GM12878 (cell line): ENCODE measurements around the gene AP1M2. TPM values are rescaled to one million over a fixed set of nuclear protein-coding genes. Genes with fewer than 3 reads are reported as not detected.

Experiments used
- BCL11A ChIP-seq: IDR thresholded peaks from 2 replicates; pipeline ENCODE4 v1.6.1; 2011; ENCODE audit warnings: low read depth, low read length
- BCLAF1 ChIP-seq: fragments of 450-650 bp; IDR thresholded peaks from 2 replicates; pipeline ENCODE4 v1.6.1; 2017; ENCODE audit warnings: antibody characterized with exemption, mild to moderate bottlenecking, moderate library complexity
- BMI1 ChIP-seq: fragments of 450-650 bp; IDR thresholded peaks from 2 replicates; pipeline ENCODE4 v1.6.1; 2016; ENCODE audit warnings: mild to moderate bottlenecking, moderate library complexity, borderline replicate concordance
- CHD4 ChIP-seq: fragments of 200-600 bp; sonication (generic); IDR thresholded peaks from 2 replicates; pipeline ENCODE4 v1.6.1; 2016; ENCODE audit warnings: mild to moderate bottlenecking
- CREB1 ChIP-seq: IDR thresholded peaks from 2 replicates; pipeline ENCODE4 v1.6.1; 2012; ENCODE audit warnings: low read depth, mild to moderate bottlenecking, inconsistent platforms
- EGR1 ChIP-seq, 2 experiments: IDR thresholded peaks; 1 replicate in 1 of 2; 2 replicates in 1 of 2; pipeline ENCODE4 v1.6.1; 2011 to 2012; ENCODE audit warnings: low read depth in 2 of 2, low read length in 2 of 2, borderline replicate concordance in 1 of 2, mild to moderate bottlenecking in 1 of 2, moderate library complexity in 1 of 2
- ELK1 ChIP-seq: IDR thresholded peaks from 2 replicates; pipeline ENCODE4 v1.6.1; 2012; ENCODE audit warnings: low read depth, low read length, improper control_type of control experiment
- FOXM1 ChIP-seq: IDR thresholded peaks from 2 replicates; pipeline ENCODE4 v1.6.1; 2012; ENCODE audit warnings: low read depth, mild to moderate bottlenecking, inconsistent platforms, low read length, moderate library complexity
- JUND ChIP-seq: IDR thresholded peaks from 2 replicates; pipeline ENCODE4 v1.6.1; 2012; ENCODE audit warnings: low read depth, mild to moderate bottlenecking, low read length, improper control_type of control experiment, moderate library complexity
- KAT2A ChIP-seq: conservative IDR thresholded peaks from 2 replicates; pipeline ENCODE4 v1.6.1; 2011; ENCODE audit warnings: low read depth, low read length; ENCODE audit not compliant: control insufficient read depth
- MEF2B ChIP-seq: fragments of 450-650 bp; IDR thresholded peaks from 2 replicates; pipeline ENCODE4 v1.6.1; 2018; ENCODE audit warnings: mild to moderate bottlenecking, moderate library complexity; ENCODE audit not compliant: partially characterized antibody, poor library complexity, severe bottlenecking
- MYC ChIP-seq: IDR thresholded peaks from 2 replicates; pipeline ENCODE4 v1.6.1; 2011; ENCODE audit warnings: mild to moderate bottlenecking, low read length, moderate library complexity, inconsistent platforms; ENCODE audit not compliant: insufficient read depth, insufficient replicate concordance, insufficient read length, severe bottlenecking
- NBN ChIP-seq: fragments of 450-650 bp; IDR thresholded peaks from 2 replicates; pipeline ENCODE4 v1.6.1; 2016
- NR2F1 ChIP-seq: fragments of 450-650 bp; conservative IDR thresholded peaks from 2 replicates; pipeline ENCODE4 v1.6.1; 2017; ENCODE audit warnings: mild to moderate bottlenecking
- RBBP5 ChIP-seq: fragments of 200-600 bp; sonication (generic); conservative IDR thresholded peaks from 2 replicates; pipeline ENCODE4 v1.6.1; 2016
- RUNX3 ChIP-seq: IDR thresholded peaks from 2 replicates; pipeline ENCODE4 v1.6.1; 2012; ENCODE audit warnings: low read length, inconsistent platforms
- SRF ChIP-seq, 2 experiments: IDR thresholded peaks; 2 replicates each; pipeline ENCODE4 v1.6.1; 2011; ENCODE audit warnings: low read depth in 2 of 2, low read length in 2 of 2, mild to moderate bottlenecking in 1 of 2, moderate library complexity in 1 of 2
- STAT1 ChIP-seq: fragments of 450-650 bp; conservative IDR thresholded peaks from 2 replicates; pipeline ENCODE4 v1.6.1; 2014; ENCODE audit warnings: antibody characterized with exemption, mild to moderate bottlenecking
- SUZ12 ChIP-seq: fragments of 200-600 bp; sonication (generic); IDR thresholded peaks from one replicate; pipeline ENCODE4 v1.6.1; 2018; ENCODE audit warnings: antibody characterized with exemption, mild to moderate bottlenecking; ENCODE audit not compliant: unreplicated experiment
- USF2 ChIP-seq: IDR thresholded peaks from 2 replicates; pipeline ENCODE4 v1.6.1; 2011; ENCODE audit warnings: low read depth, low read length, improper control_type of control experiment, borderline replicate concordance
- ZNF274 ChIP-seq: IDR thresholded peaks from one replicate; pipeline ENCODE4 v1.8.0; 2011; ENCODE audit not compliant: insufficient read length, insufficient read depth
- ZNF687 ChIP-seq: fragments of 450-650 bp; IDR thresholded peaks from 2 replicates; pipeline ENCODE4 v1.6.1; 2017; ENCODE audit warnings: mild to moderate bottlenecking, moderate library complexity
- ZSCAN29 ChIP-seq: fragments of 450-650 bp; IDR thresholded peaks from 2 replicates; pipeline ENCODE4 v1.6.1; 2017; ENCODE audit warnings: mild to moderate bottlenecking, moderate library complexity
- polyA plus RNA-seq, 11 experiments: library from polyadenylated mRNA; depleted of rRNA in 4 of 11; unstranded in 6 of 11; stranded (reverse) in 5 of 11; fragments of >200 nt; fragmentation: Nextera tagmentation in 4 of 11; fragmentation: Illumina TruSeq in 1 of 11; extraction: Ambion mirVana in 4 of 11; extraction: Trizol in 1 of 11; gene quantifications; 1 replicate in 1 of 11; 2 replicates in 10 of 11; pipeline versions ENCODE4 v1.2.1 to v1.2.3, GENCODE V29; 2011 to 2016; ENCODE audit warnings: inconsistent platforms in 2 of 11, missing spikeins in 2 of 11, low read depth in 1 of 11
- total RNA-seq, 4 experiments: library from RNA; depleted of rRNA in 3 of 4; stranded (reverse); fragments of >200 nt in 3 of 4; fragmentation: Illumina TruSeq in 1 of 4; extraction: Trizol in 1 of 4; gene quantifications; 2 replicates each; pipeline versions ENCODE4 v1.2.1 to v1.2.3, GENCODE V29; 2013 to 2021

AP1M2 gene
- total and polyA plus RNA-seq, 10 of the 15 experiments (the other 5 are each of a cell fraction or from before 2014, with no cell fraction given), result 0.72 TPM; not detected in 9

- no peak for TF ChIP-seq USF2
- 0 out of 2 replicates have a peak, but pooled peaks have one; percentile 9 for TF ChIP-seq ZNF687
- no peak for TF ChIP-seq ELK1
- no peak for TF ChIP-seq SRF (IDR thresholded peaks at IDR 0.05; ENCODE audit: low read depth in 2 of 2, low read length in 2 of 2)
- TF ChIP-seq BCLAF1, result no peak
- no peak for TF ChIP-seq MYC
- TF ChIP-seq JUND, result no peak
- no peak for TF ChIP-seq SUZ12
- no peak for TF ChIP-seq CREB1
- no peak for TF ChIP-seq BMI1
- no peak for TF ChIP-seq KAT2A
- TF ChIP-seq RUNX3, result peak; percentile 91
- TF ChIP-seq NR2F1, result peak; percentile 82
- TF ChIP-seq STAT1, result no peak
- TF ChIP-seq FOXM1, result no peak
- TF ChIP-seq NBN, result peak; percentile 86
- TF ChIP-seq EGR1 (IDR thresholded peaks at IDR 0.05; ENCODE audit: borderline replicate concordance in 1 of 2, low read depth in 2 of 2, low read length in 2 of 2), result no peak
- no peak for TF ChIP-seq ZNF274
- TF ChIP-seq MEF2B, result no peak
- no peak for TF ChIP-seq RBBP5
- TF ChIP-seq BCL11A, result no peak
- no peak for TF ChIP-seq ZSCAN29
- TF ChIP-seq CHD4, result no peak
Measured at GRCh38 chr19:10566658-10567410, 20.3 kb downstream of the AP1M2 start (continued).
